Forelimb muscle (tissue), 1 donor: Measurements from ENCODE around the gene NOXO1. TPM values are rescaled to one million over a fixed set of nuclear protein-coding genes. Genes with fewer than 3 reads are reported as not detected.
"Not testable (repeated sequence)": the region's sequence is repeated elsewhere in the genome, so short reads cannot be mapped to it uniquely, and the experiment has no call there.

ENCODE experiments used
- DNase-seq: peaks from one replicate; pipeline ENCODE4 v3.0.0-alpha.2; 2013; ENCODE audit warnings: low read depth
- polyA plus RNA-seq: library from polyadenylated mRNA; unstranded; fragments of 120-200 nt; gene quantifications from one replicate; pipeline ENCODE4 v1.2.1, GENCODE V29; 2013; ENCODE audit not compliant: insufficient read length

Gene NOXO1
- polyA plus RNA-seq, 1 donor = 1.4 TPM

DNA sequence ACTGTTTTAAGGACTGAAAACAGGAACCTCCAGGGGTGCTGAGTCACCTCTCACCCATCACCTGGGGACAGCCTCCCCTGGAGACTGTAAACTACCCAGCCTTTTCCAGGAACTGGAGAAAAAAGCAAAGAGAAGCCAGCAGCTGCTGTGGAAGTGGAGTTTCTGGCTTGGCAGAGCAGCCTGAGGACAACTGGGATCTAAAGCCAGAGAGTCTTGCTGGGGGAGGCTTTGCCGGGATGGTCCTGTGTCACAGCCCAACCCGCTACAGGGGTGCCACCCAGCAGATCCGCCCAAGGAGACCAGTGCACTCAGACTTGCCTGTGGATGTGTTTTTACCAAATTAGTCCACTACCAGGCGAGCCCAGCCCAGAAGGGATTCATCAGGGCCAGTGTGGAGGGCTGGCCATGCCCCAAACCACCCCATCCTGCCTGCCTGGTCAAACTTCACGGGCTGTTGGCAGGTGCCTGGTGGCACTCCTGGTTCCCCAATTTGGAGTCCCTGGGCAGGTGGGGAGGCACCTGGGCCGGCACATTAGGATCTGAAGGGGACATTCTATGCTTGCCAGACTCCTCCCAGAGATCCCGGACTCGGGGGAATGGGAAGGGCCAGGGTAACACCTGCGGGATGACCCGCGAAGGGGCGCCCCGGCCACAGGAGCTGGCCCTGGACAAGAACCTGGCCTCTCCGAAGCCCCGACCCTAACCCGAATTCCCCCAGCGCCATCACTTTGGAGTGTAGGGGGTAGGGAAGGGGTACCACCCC is 39.0 kb downstream of the NOXO1 start:
- no peak for DNase-seq

DNA sequence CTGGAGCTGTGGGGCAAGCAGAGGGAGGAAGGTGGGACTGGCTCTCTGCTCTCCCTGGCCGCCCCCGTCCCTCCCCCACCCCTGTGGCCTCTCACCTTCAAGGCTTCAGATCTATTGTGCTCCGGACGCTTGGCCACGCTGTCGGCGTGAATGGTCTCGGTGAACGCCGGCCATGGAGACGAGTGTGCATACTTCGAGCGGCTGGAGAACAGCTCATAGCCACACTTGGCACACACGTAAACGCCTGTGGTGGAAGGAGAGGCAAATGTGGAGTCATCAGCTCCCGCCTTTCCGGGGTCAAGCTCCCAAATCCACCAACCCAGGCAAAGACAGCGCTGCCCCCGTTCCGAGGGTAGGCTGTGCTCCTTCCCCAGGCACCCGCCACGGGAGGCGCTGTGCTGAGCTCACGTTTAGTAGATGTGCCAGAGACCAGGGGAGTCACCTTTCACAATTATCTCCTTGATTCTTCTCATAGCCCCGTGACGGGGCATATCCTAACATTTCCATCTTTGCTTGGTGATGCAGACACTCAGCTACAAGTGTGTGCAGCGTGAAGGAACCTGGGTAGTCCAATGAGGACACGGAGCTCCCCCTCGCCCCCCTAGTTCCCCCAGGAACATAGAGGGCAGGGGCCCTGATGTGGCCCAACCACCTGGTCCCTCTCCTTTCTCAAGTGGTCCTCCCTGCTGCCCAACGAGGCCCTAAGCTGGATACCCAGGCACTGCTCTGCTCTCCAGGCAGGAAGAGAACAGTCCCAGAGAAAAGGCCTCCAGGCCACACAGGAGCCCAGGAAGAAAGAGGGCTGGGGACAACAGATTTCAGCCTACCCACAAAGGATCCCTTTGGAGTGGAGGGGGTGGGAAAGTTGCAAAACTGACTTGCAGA is 39.9 kb downstream of the NOXO1 start:
- no peak for DNase-seq

DNA sequence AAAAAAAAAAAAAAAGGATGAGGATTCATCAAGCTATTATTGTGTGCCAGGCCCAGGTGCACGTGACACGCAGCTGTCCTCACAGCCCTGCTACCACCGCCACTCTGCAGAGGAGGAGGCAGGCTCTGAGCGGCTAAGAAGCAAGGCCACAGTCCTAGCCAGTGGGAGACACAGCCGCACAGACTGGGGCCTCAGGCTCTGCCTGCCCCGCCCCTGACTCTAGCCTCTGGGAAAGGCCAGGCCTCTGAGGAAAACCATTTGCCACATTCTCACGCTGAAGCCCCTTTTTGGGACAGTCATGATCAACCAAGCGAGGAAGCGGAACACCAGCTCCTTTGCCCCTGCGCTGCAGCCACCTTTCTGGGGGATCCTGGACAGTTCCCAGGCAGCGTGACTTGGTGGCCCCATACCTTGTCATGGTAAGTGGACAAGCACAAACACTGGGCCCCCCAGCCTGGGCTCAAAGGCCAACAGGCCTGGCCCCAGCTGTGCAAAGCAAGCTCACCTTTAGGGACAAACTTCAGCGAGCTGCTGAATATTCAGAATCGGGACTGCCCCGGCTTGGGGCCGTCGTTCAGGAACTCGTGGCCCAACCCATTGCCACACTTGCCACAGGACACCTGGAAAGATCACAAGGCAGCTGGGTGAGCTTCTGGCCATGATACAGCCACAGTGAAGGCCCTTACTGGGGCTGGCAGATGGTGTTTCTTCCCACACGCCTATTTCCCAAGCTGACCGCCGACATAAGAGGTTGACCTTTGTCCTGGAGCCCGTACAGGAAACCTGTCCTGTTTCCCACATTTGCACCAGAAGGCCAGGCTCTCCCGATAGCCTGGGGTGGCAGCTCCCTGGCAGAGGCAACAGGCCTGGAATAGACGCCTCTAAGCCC is 40.8 kb downstream of the NOXO1 start:
- no peak for DNase-seq

DNA sequence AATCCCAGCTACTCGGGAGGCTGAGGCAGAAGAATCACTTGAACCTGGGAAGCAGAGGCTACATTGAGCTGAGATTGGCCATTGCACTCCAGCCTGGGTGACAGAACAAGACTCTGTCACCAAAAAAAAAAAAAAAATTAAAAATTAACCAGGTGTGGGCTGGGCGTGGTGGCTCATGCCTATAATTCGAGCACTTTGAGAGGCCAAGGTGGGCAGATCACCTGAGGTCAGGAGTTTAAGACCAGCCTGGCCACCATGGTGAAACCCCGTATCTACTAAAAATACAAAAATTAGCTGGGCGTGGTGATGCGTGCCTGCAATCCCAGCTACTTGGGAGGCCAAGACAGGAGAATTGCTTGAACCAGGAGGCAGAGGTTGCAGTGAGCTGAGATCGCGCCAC is 41.4 kb downstream of the NOXO1 start:
- DNase-seq = not testable (repeated sequence)

DNA sequence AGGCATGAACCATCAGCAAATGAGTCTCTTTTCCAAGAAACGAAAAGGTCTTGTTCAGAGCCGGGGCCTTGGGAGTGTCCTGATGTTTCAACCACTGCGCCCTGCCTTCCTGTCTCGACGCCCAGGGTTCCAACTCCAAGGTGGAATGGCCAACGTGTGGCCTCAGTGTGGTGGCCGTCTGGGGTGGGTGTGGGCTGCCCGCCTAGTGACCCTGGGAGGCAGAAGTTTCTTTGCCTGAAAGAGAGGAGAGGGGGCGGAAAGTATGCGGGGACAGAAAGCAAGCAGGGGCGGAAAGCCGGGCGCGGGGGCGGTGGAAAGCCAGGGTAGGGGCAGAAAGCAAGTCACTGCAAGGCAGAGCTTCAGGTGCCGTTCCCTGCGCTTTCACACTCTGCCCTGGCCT is 42.4 kb downstream of the NOXO1 start:
- no peak for DNase-seq

DNA sequence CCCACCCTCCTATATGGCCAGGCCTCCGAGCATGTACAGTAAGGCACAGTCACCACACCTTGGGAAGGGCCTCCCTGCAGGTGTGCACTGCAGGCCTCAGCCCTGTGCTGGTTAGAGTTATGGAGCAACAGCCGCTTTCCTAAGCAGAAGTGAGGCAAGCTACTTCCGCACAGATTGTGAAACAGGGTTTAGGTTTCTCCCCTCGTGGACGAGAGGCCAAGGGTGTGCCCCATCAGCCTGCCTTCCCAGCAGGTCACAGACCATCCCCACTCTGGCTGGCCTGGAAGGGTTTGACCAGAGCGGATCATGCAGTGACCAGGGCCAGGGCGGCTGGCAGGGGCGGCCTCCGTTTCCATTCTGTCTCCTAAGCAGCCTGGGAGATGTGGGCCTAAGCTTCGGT is 43.0 kb downstream of the NOXO1 start:
- no peak for DNase-seq

DNA sequence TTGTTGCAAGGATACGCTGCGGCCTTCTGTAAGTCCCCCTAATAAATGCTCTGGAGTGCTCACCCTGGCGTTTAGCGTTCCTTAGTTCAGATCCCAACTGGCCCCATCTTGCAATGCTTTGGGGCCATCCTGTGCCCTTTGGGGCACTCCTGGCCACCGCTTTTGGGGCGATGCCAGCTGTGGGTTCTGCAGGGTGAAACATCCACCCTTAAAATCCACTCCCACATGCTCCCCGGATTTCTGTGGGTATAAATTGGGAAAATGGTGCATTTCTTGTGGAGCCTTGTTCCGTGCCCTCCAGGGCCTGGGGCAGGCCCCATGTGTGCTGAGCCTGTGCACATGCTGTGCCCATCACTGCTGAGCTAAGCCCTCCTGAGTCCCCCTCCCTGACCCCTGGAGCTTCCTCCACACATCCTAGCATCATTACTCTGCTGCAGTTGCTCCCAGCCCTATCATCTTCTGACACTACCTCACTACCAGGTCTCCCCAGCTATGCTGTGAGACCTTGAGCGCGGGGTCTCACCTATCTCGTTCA is 44.3 kb downstream of the NOXO1 start:
- no peak for DNase-seq

DNA sequence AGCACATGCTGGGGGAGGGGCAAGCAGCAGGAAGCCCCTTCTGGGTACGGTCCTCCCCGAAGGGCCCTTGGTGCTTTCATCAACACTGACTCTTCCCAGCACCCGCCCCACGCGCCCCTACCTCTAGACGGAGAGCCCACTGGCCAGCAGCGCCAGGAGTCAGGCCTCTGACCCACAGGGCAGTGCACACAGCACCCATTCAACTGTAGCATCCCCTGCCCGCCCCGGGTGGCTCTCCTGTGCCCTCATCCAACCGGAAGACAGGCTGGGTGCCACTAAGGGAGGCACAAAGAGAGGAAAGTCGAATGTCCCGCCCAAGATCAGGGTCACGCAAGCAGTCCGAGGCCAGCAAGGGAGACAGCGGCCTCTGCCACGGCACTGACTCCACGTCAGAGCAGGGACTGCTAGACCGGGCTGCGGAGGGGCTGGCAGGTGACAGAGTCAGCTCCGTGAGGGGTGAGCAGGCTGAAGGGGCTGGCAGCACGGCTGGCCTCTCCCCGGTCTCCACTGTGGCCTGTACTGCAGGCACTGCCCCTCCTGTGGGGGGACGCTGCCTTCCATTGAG is 48.1 kb downstream of the NOXO1 start:
- no peak for DNase-seq

DNA sequence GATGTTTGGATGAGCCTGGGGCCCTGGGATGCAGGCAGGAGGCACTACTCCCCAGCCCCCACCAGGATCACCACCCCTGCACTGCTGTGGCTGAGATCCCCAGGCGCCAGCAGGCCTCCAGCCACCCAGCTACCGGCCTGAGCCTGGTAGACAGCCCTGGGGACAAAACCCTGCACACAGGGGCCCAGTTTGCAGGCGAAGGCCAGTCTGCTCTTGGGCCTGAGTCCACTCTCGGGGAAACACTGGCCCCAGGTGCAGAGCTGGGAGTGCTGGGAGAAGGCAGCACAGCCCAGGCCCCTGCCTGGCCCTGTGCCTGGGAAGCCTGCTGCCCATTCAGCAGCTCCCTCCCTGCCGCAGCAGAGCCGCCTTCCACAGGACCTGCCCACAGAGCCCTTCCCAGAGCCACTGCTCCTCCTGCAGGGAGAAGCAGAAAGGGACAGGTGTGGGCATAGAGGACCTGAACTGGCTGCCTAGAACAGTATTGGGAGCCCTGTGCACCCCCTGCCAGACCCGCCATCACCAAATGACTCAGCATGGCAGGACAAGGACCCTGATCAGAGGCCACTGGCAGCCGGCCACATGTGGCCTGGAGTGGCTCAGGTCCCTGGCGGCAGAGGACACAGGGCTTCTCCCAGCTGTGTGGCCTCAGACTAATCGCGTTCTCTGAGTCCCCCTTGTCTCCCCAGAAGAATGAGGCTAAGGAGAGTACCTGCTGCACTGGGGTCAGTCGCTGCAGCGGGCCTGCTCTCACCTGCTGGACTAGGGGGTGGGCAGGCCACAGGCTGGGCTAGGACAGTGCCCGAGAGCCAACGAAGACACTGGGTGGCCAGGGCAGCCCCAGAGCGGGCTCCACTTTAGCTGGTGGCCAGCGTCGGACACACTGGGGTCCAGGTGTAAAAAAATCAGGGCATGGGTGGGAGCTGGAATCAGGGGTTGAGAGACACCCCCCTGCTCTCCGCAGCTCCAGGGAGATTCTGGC is 48.9 kb downstream of the NOXO1 start:
- DNase-seq = no peak

DNA sequence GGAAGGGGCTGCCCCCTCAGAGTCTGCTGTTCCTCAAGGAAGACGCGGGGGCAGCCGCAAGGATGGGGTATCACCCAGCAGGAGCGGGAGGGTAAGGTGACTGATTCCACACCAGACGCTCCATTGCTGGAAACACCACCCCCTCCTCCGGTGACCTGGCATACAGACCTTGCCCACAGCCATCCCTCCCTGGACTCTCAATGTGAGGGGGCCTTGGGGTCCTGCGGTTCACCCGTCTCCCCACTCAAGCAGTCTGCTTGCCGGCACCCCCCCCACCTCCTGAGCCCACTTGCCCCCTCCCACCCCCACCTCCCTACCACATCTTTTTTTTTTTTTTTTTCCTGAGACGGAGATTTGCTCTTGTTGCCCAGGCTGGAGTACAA is 50.9 kb downstream of the NOXO1 start:
- DNase-seq = no peak

DNA sequence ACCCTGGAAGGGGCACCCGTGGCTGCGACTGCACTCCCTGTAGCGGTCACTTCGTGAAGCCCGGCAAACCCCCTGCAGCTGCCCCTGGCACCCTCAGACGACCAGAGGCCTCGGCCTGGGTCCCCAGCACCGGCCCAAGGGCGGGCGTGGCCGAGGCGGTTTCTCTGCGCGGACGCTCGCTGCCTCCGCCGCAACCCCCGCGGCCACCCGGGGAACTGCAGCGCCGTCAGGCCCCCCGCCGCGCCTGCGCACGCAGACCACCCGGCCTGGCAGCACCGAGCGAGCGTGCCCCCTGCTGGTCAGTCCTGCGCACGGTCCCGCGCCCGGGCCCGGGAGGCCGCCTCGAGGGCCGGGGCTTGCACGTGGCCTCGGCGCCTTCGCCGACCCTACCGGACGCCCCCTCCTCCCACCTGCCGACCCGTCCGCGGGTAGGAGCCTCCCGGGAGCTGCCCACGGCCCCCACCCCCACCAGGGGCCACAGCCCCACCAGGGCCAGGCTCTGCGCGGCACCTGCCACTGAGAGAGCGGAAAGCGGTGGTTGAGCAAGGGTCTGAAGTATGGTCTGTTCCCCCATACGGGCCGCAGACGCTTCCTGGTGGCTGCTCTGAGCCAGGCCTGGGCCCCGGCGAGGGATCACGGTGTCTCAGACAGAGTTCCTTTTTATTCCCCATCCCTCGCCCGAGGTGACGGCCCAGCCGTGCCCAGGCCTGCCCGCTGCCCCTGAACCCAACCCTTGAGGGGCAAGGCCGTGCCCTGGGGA is 51.5 kb downstream of the NOXO1 start:
- DNase-seq = peak; percentile 49

DNA sequence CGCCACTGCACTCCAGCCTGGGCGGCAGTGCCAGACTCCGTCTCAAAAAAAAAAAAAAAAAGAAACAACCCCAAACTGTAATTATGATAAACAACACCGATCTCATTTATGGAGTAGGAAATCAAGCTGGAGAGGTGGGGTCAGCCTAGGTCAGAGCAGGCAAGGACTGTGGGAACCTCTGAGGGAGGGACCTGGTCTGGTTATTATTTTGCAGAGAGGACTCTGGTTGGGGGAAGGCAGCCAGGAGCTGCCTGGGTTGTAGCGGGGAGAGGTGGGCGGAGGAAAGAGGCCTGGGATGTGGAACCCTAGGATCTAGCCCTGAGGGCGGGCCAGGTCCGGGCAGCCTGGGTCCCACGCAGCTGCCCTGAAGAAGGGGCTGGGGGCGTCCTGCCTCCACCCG is 52.2 kb downstream of the NOXO1 start:
- DNase-seq = no peak

Other genes starting within 250 kb of the NOXO1 start
- 19.5 TPM for gene NME3, start 209.9 kb downstream of the NOXO1 start, polyA plus RNA-seq
- 5.7 TPM for gene EME2, start 208.7 kb downstream of the NOXO1 start, polyA plus RNA-seq
- gene MRPS34, start 208.3 kb downstream of the NOXO1 start, polyA plus RNA-seq = 42.5 TPM
- gene SPSB3, start 198.9 kb downstream of the NOXO1 start, polyA plus RNA-seq = 24.6 TPM
- 36.9 TPM for gene NUBP2, start 198.5 kb downstream of the NOXO1 start, polyA plus RNA-seq
- gene IGFALS, start 187.8 kb downstream of the NOXO1 start, polyA plus RNA-seq = 0.44 TPM
- gene HAGH, start 154.6 kb downstream of the NOXO1 start, polyA plus RNA-seq = 44.3 TPM
- gene FAHD1, start 154.3 kb downstream of the NOXO1 start, polyA plus RNA-seq = 21.3 TPM
- gene MEIOB, start 109.3 kb downstream of the NOXO1 start, polyA plus RNA-seq = 0.57 TPM
- not detected for gene HS3ST6, start 63.1 kb downstream of the NOXO1 start, polyA plus RNA-seq
- gene MSRB1, start 38.3 kb downstream of the NOXO1 start, polyA plus RNA-seq = 38.3 TPM
- 56.0 TPM for gene RPL3L, start 26.8 kb downstream of the NOXO1 start, polyA plus RNA-seq
- 121 TPM for gene NDUFB10, start 21.9 kb downstream of the NOXO1 start, polyA plus RNA-seq
- gene RPS2, start 16.6 kb downstream of the NOXO1 start, polyA plus RNA-seq = 3,325 TPM
- not detected for gene RNF151, start 14.6 kb downstream of the NOXO1 start, polyA plus RNA-seq
- 28.4 TPM for gene TBL3, start 9.4 kb downstream of the NOXO1 start, polyA plus RNA-seq
- 16.2 TPM for gene GFER, start 2.7 kb upstream of the NOXO1 start, polyA plus RNA-seq
- gene SYNGR3, start 8.5 kb upstream of the NOXO1 start, polyA plus RNA-seq = 1.4 TPM
- 24.9 TPM for gene ZNF598, start 28.4 kb upstream of the NOXO1 start, polyA plus RNA-seq
- 1.1 TPM for gene NPW, start 38.3 kb upstream of the NOXO1 start, polyA plus RNA-seq
- 36.7 TPM for gene NHERF2, start 45.4 kb upstream of the NOXO1 start, polyA plus RNA-seq
- gene NTHL1, start 66.4 kb upstream of the NOXO1 start, polyA plus RNA-seq = 11.2 TPM
- gene TSC2, start 66.5 kb upstream of the NOXO1 start, polyA plus RNA-seq = 70.4 TPM
- gene PKD1, start 154.4 kb upstream of the NOXO1 start, polyA plus RNA-seq = 140 TPM
- 1.0 TPM for gene RAB26, start 167.2 kb upstream of the NOXO1 start, polyA plus RNA-seq
- gene TRAF7, start 174.3 kb upstream of the NOXO1 start, polyA plus RNA-seq = 43.7 TPM
- gene CASKIN1, start 215.1 kb upstream of the NOXO1 start, polyA plus RNA-seq = 2.3 TPM
- 29.2 TPM for gene MLST8, start 224.0 kb upstream of the NOXO1 start, polyA plus RNA-seq
- gene BRICD5, start 229.4 kb upstream of the NOXO1 start, polyA plus RNA-seq = 6.2 TPM
- gene PGP, start 233.4 kb upstream of the NOXO1 start, polyA plus RNA-seq = 15.4 TPM
- 14.3 TPM for gene E4F1, start 242.1 kb upstream of the NOXO1 start, polyA plus RNA-seq